Smooth muscle cell (in vitro differentiated cells): ENCODE data around the gene S100A3. TPM values are rescaled to one million over a fixed set of nuclear protein-coding genes. Genes with fewer than 3 reads are reported as not detected.
A peak's percentile ranks its signal among the peaks of the same experiment; 100 is the strongest.

Experiments used
- DNase-seq: peaks from one replicate; lab custom pipeline; 2025; ENCODE audit not compliant: unreplicated experiment; lab: John Stamatoyannopoulos, UW
- H2AFZ ChIP-seq: fragments of 200-600 bp; sonication (generic); 2 replicates; pipeline ENCODE4 v1.6.0; 2016; ENCODE audit warnings: antibody characterized with exemption, low read depth, mild to moderate bottlenecking
- H3F3A ChIP-seq: fragments of 200-600 bp; sonication (generic); 2 replicates; pipeline ENCODE4 v1.6.0; 2017; ENCODE audit warnings: antibody characterized with exemption, low read depth
- H3K27ac ChIP-seq: fragments of 200-600 bp; sonication (generic); 2 replicates; pipeline ENCODE4 v1.5.1; 2016; ENCODE audit warnings: low read depth, mild to moderate bottlenecking
- H3K27me3 ChIP-seq: fragments of 200-600 bp; sonication (generic); 2 replicates; pipeline ENCODE4 v1.6.1; 2016; ENCODE audit warnings: low read depth, mild to moderate bottlenecking
- H3K36me3 ChIP-seq: fragments of 200-600 bp; sonication (generic); 2 replicates; pipeline ENCODE4 v1.5.1; 2016; ENCODE audit warnings: low read depth
- H3K4me1 ChIP-seq: fragments of 200-600 bp; sonication (generic); 2 replicates; pipeline ENCODE4 v1.5.1; 2016; ENCODE audit warnings: low read depth
- H3K4me2 ChIP-seq: fragments of 200-600 bp; sonication (generic); 2 replicates; pipeline ENCODE4 v1.6.0; 2016; ENCODE audit warnings: mild to moderate bottlenecking
- H3K4me3 ChIP-seq: fragments of 200-600 bp; sonication (generic); 2 replicates; pipeline ENCODE4 v1.5.1; 2016; ENCODE audit warnings: mild to moderate bottlenecking
- H3K79me2 ChIP-seq: fragments of 200-600 bp; sonication (generic); 2 replicates; pipeline ENCODE4 v1.6.0; 2016; ENCODE audit warnings: low read depth, mild to moderate bottlenecking
- H3K9ac ChIP-seq: fragments of 200-600 bp; sonication (generic); 2 replicates; pipeline ENCODE4 v1.6.0; 2016; ENCODE audit warnings: low read depth
- H3K9me3 ChIP-seq: fragments of 200-600 bp; sonication (generic); replicated peaks from 2 replicates; pipeline ENCODE4 v1.5.1; 2016; ENCODE audit warnings: low read depth
- H4K20me1 ChIP-seq: fragments of 200-600 bp; sonication (generic); 2 replicates; pipeline ENCODE4 v1.6.0; 2016; ENCODE audit warnings: low read depth
- CTCF ChIP-seq: fragments of 200-600 bp; sonication (generic); IDR thresholded peaks from 2 replicates; pipeline ENCODE4 v1.5.1; 2017; ENCODE audit warnings: borderline replicate concordance, mild to moderate bottlenecking, antibody characterized with exemption; ENCODE audit not compliant: insufficient read depth, poor library complexity, severe bottlenecking
- WGBS: methylation state at CpG from one replicate; pipeline ENCODE4 v1.1.7; 2016; ENCODE audit warnings: low lambda C conversion rate; 5-methylcytosine and 5-hydroxymethylcytosine counted together
- polyA plus RNA-seq: library from polyadenylated mRNA; unstranded; fragments of >200 nt; fragmentation: Nextera tagmentation; extraction: Ambion mirVana; gene quantifications from 2 replicates; pipeline ENCODE4 v1.2.1, GENCODE V29; 2016
- total RNA-seq: library from RNA; depleted of rRNA; stranded (reverse); fragments of >200 nt; gene quantifications from 2 replicates; pipeline ENCODE4 v1.2.3, GENCODE V29; 2014

The S100A3 gene
- total and polyA plus RNA-seq, 2 experiments from 2014 or later: 13.9 to 19.8 TPM

GRCh38 chr1:153510984-153511410 lies 38.1 kb downstream of the S100A3 start:
- Histone ChIP-seq H3K79me2 (no peaks in the 10 kb centered on the region), H2AFZ (peak overlapping the region; percentile 45), H3F3A (peaks cover 7% of the 10 kb centered on the region), H3K36me3 (no peaks in the 10 kb centered on the region), H3K9ac (no peak overlapping the region), H3K9me3 (no peaks in the 10 kb centered on the region), H3K4me2 (no peak overlapping the region), H3K27me3 (no peaks in the 10 kb centered on the region), H4K20me1 (no peaks in the 10 kb centered on the region), H3K27ac (no peak overlapping the region), H3K4me1 (peaks cover 7% of the 10 kb centered on the region), H3K4me3 (no peak overlapping the region)
- WGBS: 0% methylated on average over 7 of the region's 7 CpGs
- peak; percentile 27 for DNase-seq
- TF ChIP-seq CTCF: peak; percentile 92

- Histone ChIP-seq H3K27ac (no peak overlapping the region), H3K79me2 (no peaks in the 10 kb centered on the region), H2AFZ (no peak overlapping the region), H3K9ac (no peak overlapping the region), H3K4me3 (no peak overlapping the region), H3K36me3 (no peaks in the 10 kb centered on the region), H3K27me3 (no peaks in the 10 kb centered on the region), H3K4me1 (peaks cover 7% of the 10 kb centered on the region), H4K20me1 (no peaks in the 10 kb centered on the region), H3F3A (peaks cover 7% of the 10 kb centered on the region), H3K4me2 (no peak overlapping the region), H3K9me3 (no peaks in the 10 kb centered on the region)
- WGBS: 47% methylated on average over 4 of the region's 4 CpGs
- DNase-seq: no peak
- TF ChIP-seq CTCF: peak; percentile 65
These were observed 39.2 kb downstream of the S100A3 start for GRCh38 chr1:153509729-153510354.

GRCh38 chr1:153509036-153509435 lies 40.0 kb downstream of the S100A3 start:
- H2AFZ ChIP-seq: no peak overlapping the region

More at GRCh38 chr1:153509036-153509435, 40.0 kb downstream of the S100A3 start:
- H3K79me2 ChIP-seq: no peaks in the 10 kb centered on the region
- H3K27me3 ChIP-seq: no peaks in the 10 kb centered on the region
- H3K4me2 ChIP-seq: no peak overlapping the region
- no peaks in the 10 kb centered on the region for H3K9me3 ChIP-seq
- no peak for DNase-seq
- H4K20me1 ChIP-seq: no peaks in the 10 kb centered on the region
- WGBS: 89% methylated on average over 3 of the region's 3 CpGs
- peaks cover 7% of the 10 kb centered on the region for H3K4me1 ChIP-seq
- H3K9ac ChIP-seq: no peak overlapping the region
- H3K4me3 ChIP-seq: no peak overlapping the region
- no peaks in the 10 kb centered on the region for H3K36me3 ChIP-seq
- TF ChIP-seq CTCF: no peak
- H3F3A ChIP-seq: peaks cover 7% of the 10 kb centered on the region
- H3K27ac ChIP-seq: no peak overlapping the region
